ENCODE measurements around the gene GPC2.

GRCh38 chr7:100122067-100122466 lies 55.1 kb downstream of the GPC2 start:
- TF ChIP-seq YY1 (IDR thresholded peaks at IDR 0.05; ENCODE audit: insufficient read depth, insufficient read length): no peak
- TF ChIP-seq ZNF274 (IDR thresholded peaks at IDR 0.05; ENCODE audit: low read depth, low read length): no peak
- no peak for TF ChIP-seq SUZ12 (IDR thresholded peaks at IDR 0.05; ENCODE audit: extremely low read depth, insufficient read depth, insufficient read length)

All from NT2/D1 (cell line).